ENCODE measurements around the gene GNL2. TPM values are rescaled to one million over a fixed set of nuclear protein-coding genes. Genes with fewer than 3 reads are reported as not detected.
"Not testable (repeated sequence)": the region's sequence is repeated elsewhere in the genome, so short reads cannot be mapped to it uniquely, and the experiment has no call there.

The GNL2 gene
- total and polyA plus RNA-seq, 5 donors, result 22.2 to 33.5 (median 26.3) TPM

DNA sequence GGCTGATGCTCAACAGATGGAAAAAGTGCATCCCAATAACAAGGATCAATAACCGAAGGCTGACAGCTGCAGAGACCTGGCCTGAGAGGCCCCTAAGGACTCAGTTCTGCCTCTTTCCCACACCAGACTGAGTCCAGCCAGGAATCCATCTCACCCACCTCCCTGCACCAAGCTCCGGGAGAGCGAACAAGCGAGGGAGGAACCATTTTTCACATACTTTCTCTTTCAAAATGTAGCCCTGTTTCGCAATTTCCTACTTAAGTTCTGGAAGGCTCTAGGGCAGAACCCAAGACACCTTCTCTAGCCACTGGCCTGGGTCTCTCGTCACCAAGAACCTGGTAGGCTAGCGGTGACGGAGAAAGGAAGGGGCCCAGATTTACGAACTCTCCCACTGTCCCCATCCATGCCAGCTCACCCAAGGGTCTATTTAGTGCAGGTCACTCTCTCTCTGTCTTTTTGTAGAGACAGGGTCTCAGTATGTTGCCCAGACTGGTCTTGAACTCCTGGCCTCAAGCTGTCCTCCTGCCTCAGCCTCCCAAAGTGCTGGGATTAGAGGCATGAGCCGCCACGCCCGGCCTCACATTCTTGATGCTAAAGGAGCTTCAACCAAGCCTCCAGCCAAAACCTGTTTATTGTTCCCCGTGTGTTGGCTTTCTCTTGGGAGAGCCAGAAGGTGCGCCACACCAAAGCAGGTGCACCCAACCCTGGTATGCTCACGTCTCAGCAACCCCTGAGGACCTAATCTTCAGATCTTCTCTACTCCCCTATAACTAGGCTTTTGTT, 10.9 kb upstream of the GNL2 start:
- 73% methylated on average over 15 of the region's 15 CpGs for WGBS
- Histone ChIP-seq H3K27me3 (ENCODE audit: control insufficient read depth, insufficient read depth) (no peaks in the 10 kb centered on the region), H3K27ac (ENCODE audit: low read length) (no peak overlapping the region), H3K9me3 (ENCODE audit: control insufficient read depth, low read length) (no peaks in the 10 kb centered on the region), H3K4me1 (ENCODE audit: control insufficient read depth, insufficient read depth, low read length) (no peaks in the 10 kb centered on the region), H3K4me3 (ENCODE audit: low read length) (no peak overlapping the region)
- ATAC-seq, result no peak
- DNase-seq, result no peak
- intact Hi-C loops (cut with DNase I), result no loop called here

- 79% methylated on average over 9 of the region's 9 CpGs for WGBS
- Histone ChIP-seq H3K27ac (ENCODE audit: low read length) (no peak overlapping the region), H3K27me3 (ENCODE audit: control insufficient read depth, insufficient read depth) (no peaks in the 10 kb centered on the region), H3K9me3 (ENCODE audit: control insufficient read depth, low read length) (no peaks in the 10 kb centered on the region), H3K4me1 (ENCODE audit: control insufficient read depth, insufficient read depth, low read length) (no peaks in the 10 kb centered on the region), H3K4me3 (ENCODE audit: low read length) (no peak overlapping the region)
- ATAC-seq, result no peak
- intact Hi-C loops (cut with DNase I), result no loop called here
- DNase-seq, result peak in 1 of 3 donors; percentile 56
Observed at GRCh38 chr1:37605806-37606474, 10.2 kb upstream of the GNL2 start.

- ATAC-seq (peak in 1 of 2 donors; percentile 36), DNase-seq (no peak)
- intact Hi-C loops (cut with DNase I), result no loop called here
- Histone ChIP-seq H3K4me3 (ENCODE audit: low read length) (no peak overlapping the region), H3K27ac (ENCODE audit: low read length) (no peak overlapping the region), H3K27me3 (ENCODE audit: control insufficient read depth, insufficient read depth) (no peaks in the 10 kb centered on the region), H3K9me3 (ENCODE audit: control insufficient read depth, low read length) (no peaks in the 10 kb centered on the region), H3K4me1 (ENCODE audit: control insufficient read depth, insufficient read depth, low read length) (no peaks in the 10 kb centered on the region)
- 52% methylated on average over 12 of the region's 12 CpGs for WGBS
Observed at GRCh38 chr1:37605061-37605650, 9.4 kb upstream of the GNL2 start.

DNA sequence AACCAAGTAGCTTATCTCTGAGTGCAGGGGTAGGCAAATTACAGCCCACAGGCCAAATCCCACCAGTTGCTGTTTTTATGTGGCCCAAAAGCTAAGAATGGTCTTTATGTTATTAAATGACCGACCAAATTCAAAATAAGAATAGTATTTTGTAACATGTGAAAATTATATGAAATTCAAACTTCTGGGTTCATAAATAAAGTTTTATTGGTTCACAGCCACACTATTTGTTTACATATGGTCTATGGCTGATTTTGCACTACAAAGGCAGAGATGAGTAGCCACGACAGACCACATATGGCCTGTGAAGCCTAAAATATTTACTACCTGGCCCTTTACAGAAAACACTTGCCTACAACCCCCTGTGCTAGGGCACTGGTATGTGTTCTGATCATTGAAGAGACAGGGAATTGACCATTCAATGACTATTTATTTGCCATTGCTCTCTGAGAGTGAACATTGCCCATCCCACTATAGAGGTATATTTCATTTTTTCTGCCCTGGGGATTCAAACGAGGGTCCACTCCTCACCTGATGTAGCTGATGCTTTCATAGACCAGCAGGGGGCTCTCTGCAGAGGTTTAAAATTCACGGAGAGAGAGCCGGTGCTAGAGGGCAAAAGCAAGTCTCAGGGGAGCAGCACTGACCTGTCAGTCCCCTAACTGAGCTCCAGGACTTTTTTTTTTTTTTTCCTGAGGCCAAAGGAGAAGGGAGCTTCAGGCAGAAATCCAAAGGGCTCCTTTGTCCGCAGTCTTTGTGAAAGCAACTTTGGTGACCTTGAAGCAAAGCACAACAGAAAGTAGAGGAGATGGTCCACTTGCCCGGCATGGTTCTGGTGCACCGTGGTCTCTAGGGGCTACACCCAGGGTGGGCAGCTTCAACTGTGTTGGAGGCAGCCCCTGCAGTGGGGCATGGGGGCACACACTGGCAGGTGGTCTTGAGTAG, 7.3 kb upstream of the GNL2 start:
- WGBS, result 31% methylated on average over 8 of the region's 8 CpGs
- intact Hi-C loops (cut with DNase I), result loop anchor here in 3 of 4 donors (5.0 kb wide), 1 partner anchor 79 kb away; no protein-coding TSS in a partner anchor
- no peak for DNase-seq
- Histone ChIP-seq H3K27ac (ENCODE audit: low read length) (no peak overlapping the region), H3K27me3 (ENCODE audit: control insufficient read depth, insufficient read depth) (no peaks in the 10 kb centered on the region), H3K9me3 (ENCODE audit: control insufficient read depth, low read length) (no peaks in the 10 kb centered on the region), H3K4me1 (ENCODE audit: control insufficient read depth, insufficient read depth, low read length) (no peaks in the 10 kb centered on the region), H3K4me3 (ENCODE audit: low read length) (no peak overlapping the region)
- peak in 1 of 2 donors; percentile 55 for ATAC-seq

DNA sequence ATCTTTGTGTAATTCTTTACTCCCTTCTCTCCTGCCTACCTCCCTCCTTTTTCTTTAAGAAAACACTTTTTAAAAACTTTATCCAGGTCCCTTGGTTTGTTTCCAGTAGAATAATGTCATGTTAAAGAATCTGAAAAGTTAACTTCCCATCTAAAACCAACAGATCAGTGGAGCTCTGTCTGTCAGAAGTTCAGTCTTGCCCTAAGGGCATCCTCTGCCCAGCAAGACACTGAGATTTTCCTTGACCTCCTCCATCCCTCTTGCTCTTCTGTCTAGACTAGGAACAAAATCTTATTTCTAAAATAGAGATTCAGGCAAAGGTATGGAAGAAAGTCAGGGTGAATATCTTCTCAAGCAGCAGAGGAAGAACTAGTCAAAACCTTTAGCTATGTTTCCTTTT, 5.7 kb upstream of the GNL2 start:
- Histone ChIP-seq H3K27me3 (ENCODE audit: control insufficient read depth, insufficient read depth) (no peaks in the 10 kb centered on the region), H3K4me3 (ENCODE audit: low read length) (no peak overlapping the region), H3K9me3 (ENCODE audit: control insufficient read depth, low read length) (no peaks in the 10 kb centered on the region), H3K4me1 (ENCODE audit: control insufficient read depth, insufficient read depth, low read length) (no peaks in the 10 kb centered on the region), H3K27ac (ENCODE audit: low read length) (no peak overlapping the region)
- ATAC-seq (no peak), DNase-seq (no peak)
- intact Hi-C loops (cut with DNase I), result loop anchor here in 3 of 4 donors (5.0 kb wide), 1 partner anchor 81 kb away; no protein-coding TSS in a partner anchor

DNA sequence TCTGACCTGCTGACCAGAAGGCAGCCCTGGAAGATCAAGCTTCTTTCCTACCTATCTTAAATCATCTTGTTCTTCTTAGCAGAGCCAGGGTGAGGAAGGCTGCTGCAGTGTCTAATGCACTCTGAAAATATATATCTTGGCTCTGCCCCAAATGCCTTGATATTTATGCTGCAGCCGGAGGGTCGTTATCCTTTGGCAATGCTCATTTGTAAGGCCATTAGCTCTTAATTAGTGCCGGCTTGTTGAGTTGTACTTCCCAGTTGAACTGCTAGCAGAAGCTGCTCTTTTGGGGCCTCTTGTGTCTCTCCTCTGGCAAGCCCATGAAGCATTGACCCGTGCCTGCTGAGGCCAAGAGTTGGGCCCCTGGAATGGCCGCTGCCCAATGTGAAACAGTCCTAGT, 4.2 kb upstream of the GNL2 start:
- H3K4me3 ChIP-seq (ENCODE audit: low read length), result no peak overlapping the region
- intact Hi-C loops (cut with DNase I), result loop anchor here in 3 of 4 donors (5.0 kb wide), 1 partner anchor 82 kb away; no protein-coding TSS in a partner anchor
- no peaks in the 10 kb centered on the region for H3K9me3 ChIP-seq (ENCODE audit: control insufficient read depth, low read length)
- no peaks in the 10 kb centered on the region for H3K27me3 ChIP-seq (ENCODE audit: control insufficient read depth, insufficient read depth)
- no peak for ATAC-seq
- no peaks in the 10 kb centered on the region for H3K4me1 ChIP-seq (ENCODE audit: control insufficient read depth, insufficient read depth, low read length)
- H3K27ac ChIP-seq (ENCODE audit: low read length), result no peak overlapping the region
- 58% methylated on average over 5 of the region's 5 CpGs for WGBS
- DNase-seq, result no peak

GRCh38 chr1:37596182-37596667, 488 bp upstream of the GNL2 start:
- Histone ChIP-seq H3K4me3 (ENCODE audit: low read length) (peak overlapping the region; percentile 85), H3K27ac (ENCODE audit: low read length) (peak overlapping the region; percentile 10), H3K4me1 (ENCODE audit: control insufficient read depth, insufficient read depth, low read length) (peaks cover 2% of the 10 kb centered on the region), H3K27me3 (ENCODE audit: control insufficient read depth, insufficient read depth) (no peaks in the 10 kb centered on the region), H3K9me3 (ENCODE audit: control insufficient read depth, low read length) (no peaks in the 10 kb centered on the region)
- intact Hi-C loops (cut with DNase I), result no loop called here
- no peak for DNase-seq
- ATAC-seq, result peak; percentile 20 to 34
- WGBS, result 0% methylated on average over 3 of the region's 3 CpGs

- 97% methylated on average over 6 of the region's 6 CpGs for WGBS
- H3K27ac ChIP-seq (ENCODE audit: low read length), result no peak overlapping the region
- intact Hi-C loops (cut with DNase I), result no loop called here
- DNase-seq (no peak), ATAC-seq (no peak)
- no peaks in the 10 kb centered on the region for H3K9me3 ChIP-seq (ENCODE audit: control insufficient read depth, low read length)
- H3K4me1 ChIP-seq (ENCODE audit: control insufficient read depth, insufficient read depth, low read length), result peaks cover 2% of the 10 kb centered on the region
- H3K27me3 ChIP-seq (ENCODE audit: control insufficient read depth, insufficient read depth), result no peaks in the 10 kb centered on the region
- no peak overlapping the region for H3K4me3 ChIP-seq (ENCODE audit: low read length)
Observed at GRCh38 chr1:37593726-37594125, 2.0 kb downstream of the GNL2 start.

DNA sequence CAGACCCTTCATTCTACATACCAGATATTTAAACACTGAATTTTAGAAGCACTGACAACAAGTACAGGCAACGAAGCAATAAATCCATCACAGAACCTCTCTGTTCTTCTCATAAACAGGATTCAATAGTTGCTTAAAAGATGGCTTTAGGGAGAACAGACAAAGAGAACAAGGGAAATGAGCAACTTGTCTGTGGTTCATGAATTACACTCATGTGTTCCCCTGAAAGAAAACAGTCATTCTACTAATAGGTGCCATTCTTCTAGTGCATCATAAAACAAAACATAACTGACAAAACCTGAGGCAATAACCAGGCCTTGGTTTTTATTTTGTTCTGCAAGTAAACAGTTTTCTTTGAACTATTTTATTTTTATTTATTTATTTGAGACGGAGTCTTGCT, 6.8 kb downstream of the GNL2 start:
- Histone ChIP-seq H3K27me3 (ENCODE audit: control insufficient read depth, insufficient read depth) (no peaks in the 10 kb centered on the region), H3K4me1 (ENCODE audit: control insufficient read depth, insufficient read depth, low read length) (no peaks in the 10 kb centered on the region), H3K4me3 (ENCODE audit: low read length) (no peak overlapping the region), H3K9me3 (ENCODE audit: control insufficient read depth, low read length) (no peaks in the 10 kb centered on the region), H3K27ac (ENCODE audit: low read length) (no peak overlapping the region)
- WGBS, result 91% methylated on average over 2 of the region's 2 CpGs
- DNase-seq (no peak), ATAC-seq (no peak)
- intact Hi-C loops (cut with DNase I), result no loop called here

- ATAC-seq; H3K9me3 ChIP-seq (ENCODE audit: control insufficient read depth, low read length); H3K4me1 ChIP-seq (ENCODE audit: control insufficient read depth, insufficient read depth, low read length); intact Hi-C loops (cut with DNase I); H3K4me3 ChIP-seq (ENCODE audit: low read length); H3K27ac ChIP-seq (ENCODE audit: low read length); DNase-seq; H3K27me3 ChIP-seq (ENCODE audit: control insufficient read depth, insufficient read depth): not testable (repeated sequence)
- WGBS, result 92% methylated on average over 4 of the region's 4 CpGs
Observed at GRCh38 chr1:37584544-37584943, 11.2 kb downstream of the GNL2 start.
